Loucy (cell line): Measurements from ENCODE around the gene DCPS.
A peak's percentile ranks its signal among the peaks of the same experiment; 100 is the strongest.
"Not testable (repeated sequence)": the region's sequence is repeated elsewhere in the genome, so short reads cannot be mapped to it uniquely, and the experiment has no call there.

Source experiments
- H2AFZ ChIP-seq: fragments of 200-600 bp; sonication (generic); 2 replicates; pipeline ENCODE4 v1.6.0; 2016; ENCODE audit warnings: antibody characterized with exemption, mild to moderate bottlenecking, low read length, moderate library complexity
- H3F3A ChIP-seq: fragments of 200-600 bp; 2 replicates; pipeline ENCODE4 v1.6.0; 2016; ENCODE audit warnings: antibody characterized with exemption, low read depth, mild to moderate bottlenecking
- H3K27me3 ChIP-seq: fragments of 200-600 bp; sonication (generic); 2 replicates; pipeline ENCODE4 v1.6.1; 2014; ENCODE audit warnings: low read length, mild to moderate bottlenecking; ENCODE audit not compliant: insufficient read depth, poor library complexity, severe bottlenecking
- H3K36me3 ChIP-seq: fragments of 200-600 bp; sonication (generic); 2 replicates; pipeline ENCODE4 v1.6.1; 2016; ENCODE audit warnings: low read length; ENCODE audit not compliant: insufficient read depth
- H3K4me1 ChIP-seq: fragments of 200-600 bp; sonication (generic); 2 replicates; pipeline ENCODE4 v1.5.1; 2014; ENCODE audit warnings: low read length, mild to moderate bottlenecking; ENCODE audit not compliant: insufficient read depth, poor library complexity, severe bottlenecking
- H3K4me2 ChIP-seq: fragments of 200-600 bp; sonication (generic); 2 replicates; pipeline ENCODE4 v1.6.0; 2014; ENCODE audit warnings: antibody characterized with exemption, low read length, low read depth, mild to moderate bottlenecking; ENCODE audit not compliant: poor library complexity, severe bottlenecking
- H3K4me3 ChIP-seq: fragments of 200-600 bp; sonication (generic); 2 replicates; pipeline ENCODE4 v1.5.1; 2014; ENCODE audit warnings: low read length, mild to moderate bottlenecking, mixed read lengths; ENCODE audit not compliant: poor library complexity, severe bottlenecking
- H3K79me2 ChIP-seq: fragments of 200-600 bp; sonication (generic); 2 replicates; pipeline ENCODE4 v1.6.1; 2014; ENCODE audit warnings: low read length; ENCODE audit not compliant: insufficient read depth
- H3K9ac ChIP-seq: fragments of 200-600 bp; sonication (generic); 2 replicates; pipeline ENCODE4 v1.6.0; 2014; ENCODE audit warnings: mild to moderate bottlenecking, low read depth, low read length, moderate library complexity; ENCODE audit not compliant: poor library complexity, severe bottlenecking
- H3K9me2 ChIP-seq: fragments of 200-600 bp; sonication (generic); replicated peaks from 2 replicates; pipeline ENCODE4 v1.6.1; 2016; ENCODE audit warnings: low read depth, low read length, mixed read lengths
- H3K9me3 ChIP-seq: fragments of 200-600 bp; sonication (generic); 2 replicates; pipeline ENCODE4 v1.6.1; 2014; ENCODE audit warnings: mild to moderate bottlenecking, antibody characterized with exemption, low read length, low read depth; ENCODE audit not compliant: insufficient read depth
- H4K20me1 ChIP-seq: fragments of 200-600 bp; sonication (generic); 2 replicates; pipeline ENCODE4 v1.6.0; 2014; ENCODE audit warnings: antibody characterized with exemption, low read length, mild to moderate bottlenecking; ENCODE audit not compliant: insufficient read depth, poor library complexity, severe bottlenecking
- EZH2phosphoT487 ChIP-seq: fragments of 200-600 bp; IDR thresholded peaks from 2 replicates; pipeline ENCODE4 v1.6.1; 2018; ENCODE audit warnings: antibody characterized with exemption, mild to moderate bottlenecking, moderate library complexity, borderline replicate concordance
- TF ChIP-seq, protein P1 (sequence below): fragments of 200-600 bp; sonication (generic); conservative IDR thresholded peaks from 2 replicates; pipeline ENCODE4 v1.5.1; 2014; ENCODE audit warnings: mild to moderate bottlenecking, antibody characterized with exemption, low read length

DCPS gene

DNA sequence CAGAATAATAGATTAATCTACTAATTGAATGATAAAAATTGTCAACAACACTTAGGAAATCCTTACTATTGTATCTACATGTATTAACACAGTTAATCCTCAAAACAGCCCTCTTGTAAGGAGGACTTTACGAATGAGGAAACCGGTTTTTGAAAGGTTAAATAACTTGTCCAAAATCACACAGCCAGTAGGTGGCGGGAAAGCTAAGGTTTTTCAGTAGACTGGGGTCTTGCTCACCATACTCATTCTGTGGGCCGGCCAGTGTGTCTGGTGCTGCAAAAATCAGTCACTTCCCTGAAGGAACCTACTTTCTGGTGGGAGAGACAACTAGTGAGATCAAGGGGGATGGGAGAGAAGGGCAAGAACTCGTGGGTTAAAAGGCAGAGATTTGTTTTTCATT is 3.8 kb downstream of the DCPS start:
- Histone ChIP-seq H3F3A (no peaks in the 10 kb centered on the region), H2AFZ (no peak overlapping the region), H3K4me1 (peaks cover 49% of the 10 kb centered on the region), H3K9me3 (no peaks in the 10 kb centered on the region), H4K20me1 (no peaks in the 10 kb centered on the region), H3K4me2 (peak overlapping the region; percentile 68), H3K4me3 (peak overlapping the region; percentile 50), H3K36me3 (no peaks in the 10 kb centered on the region), H3K9me2 (no peaks in the 10 kb centered on the region), H3K27me3 (no peaks in the 10 kb centered on the region), H3K9ac (peak overlapping the region; percentile 35), H3K79me2 (peaks cover 51% of the 10 kb centered on the region)
- TF ChIP-seq, protein P1, sequence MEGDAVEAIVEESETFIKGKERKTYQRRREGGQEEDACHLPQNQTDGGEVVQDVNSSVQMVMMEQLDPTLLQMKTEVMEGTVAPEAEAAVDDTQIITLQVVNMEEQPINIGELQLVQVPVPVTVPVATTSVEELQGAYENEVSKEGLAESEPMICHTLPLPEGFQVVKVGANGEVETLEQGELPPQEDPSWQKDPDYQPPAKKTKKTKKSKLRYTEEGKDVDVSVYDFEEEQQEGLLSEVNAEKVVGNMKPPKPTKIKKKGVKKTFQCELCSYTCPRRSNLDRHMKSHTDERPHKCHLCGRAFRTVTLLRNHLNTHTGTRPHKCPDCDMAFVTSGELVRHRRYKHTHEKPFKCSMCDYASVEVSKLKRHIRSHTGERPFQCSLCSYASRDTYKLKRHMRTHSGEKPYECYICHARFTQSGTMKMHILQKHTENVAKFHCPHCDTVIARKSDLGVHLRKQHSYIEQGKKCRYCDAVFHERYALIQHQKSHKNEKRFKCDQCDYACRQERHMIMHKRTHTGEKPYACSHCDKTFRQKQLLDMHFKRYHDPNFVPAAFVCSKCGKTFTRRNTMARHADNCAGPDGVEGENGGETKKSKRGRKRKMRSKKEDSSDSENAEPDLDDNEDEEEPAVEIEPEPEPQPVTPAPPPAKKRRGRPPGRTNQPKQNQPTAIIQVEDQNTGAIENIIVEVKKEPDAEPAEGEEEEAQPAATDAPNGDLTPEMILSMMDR, result peak; percentile 71
- TF ChIP-seq EZH2phosphoT487, result no peak

DNA sequence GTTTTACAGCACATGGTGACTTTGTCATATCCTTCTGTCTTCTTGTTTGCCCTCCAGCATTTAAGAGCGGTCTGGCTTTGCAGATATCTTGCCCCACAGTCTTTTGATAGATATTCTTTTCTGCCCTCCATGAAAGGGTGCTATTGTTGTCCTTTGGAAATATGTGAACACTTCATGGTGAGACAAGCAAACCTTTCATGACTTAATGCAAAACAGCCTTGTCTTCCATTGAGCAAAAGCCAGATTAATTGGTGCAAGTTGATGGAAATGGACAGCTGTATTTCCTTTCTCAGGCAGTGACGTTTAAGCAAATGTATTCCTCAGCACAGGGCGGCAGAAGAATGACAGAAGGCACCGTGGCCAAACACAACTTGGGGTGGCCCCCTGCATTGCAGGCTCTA is 4.4 kb downstream of the DCPS start:
- no peak overlapping the region for H2AFZ ChIP-seq
- no peaks in the 10 kb centered on the region for H3K27me3 ChIP-seq
- TF ChIP-seq EZH2phosphoT487, result no peak
- TF ChIP-seq, protein P1, result no peak
- H3K4me1 ChIP-seq, result peaks cover 49% of the 10 kb centered on the region
- no peaks in the 10 kb centered on the region for H3K9me3 ChIP-seq
- peaks cover 50% of the 10 kb centered on the region for H3K79me2 ChIP-seq
- no peaks in the 10 kb centered on the region for H4K20me1 ChIP-seq
- no peaks in the 10 kb centered on the region for H3K36me3 ChIP-seq
- H3F3A ChIP-seq, result no peaks in the 10 kb centered on the region
- H3K4me2 ChIP-seq, result peak overlapping the region; percentile 68
- H3K4me3 ChIP-seq, result peak overlapping the region; percentile 50
- H3K9ac ChIP-seq, result peak overlapping the region; percentile 35
- H3K9me2 ChIP-seq, result no peaks in the 10 kb centered on the region

DNA sequence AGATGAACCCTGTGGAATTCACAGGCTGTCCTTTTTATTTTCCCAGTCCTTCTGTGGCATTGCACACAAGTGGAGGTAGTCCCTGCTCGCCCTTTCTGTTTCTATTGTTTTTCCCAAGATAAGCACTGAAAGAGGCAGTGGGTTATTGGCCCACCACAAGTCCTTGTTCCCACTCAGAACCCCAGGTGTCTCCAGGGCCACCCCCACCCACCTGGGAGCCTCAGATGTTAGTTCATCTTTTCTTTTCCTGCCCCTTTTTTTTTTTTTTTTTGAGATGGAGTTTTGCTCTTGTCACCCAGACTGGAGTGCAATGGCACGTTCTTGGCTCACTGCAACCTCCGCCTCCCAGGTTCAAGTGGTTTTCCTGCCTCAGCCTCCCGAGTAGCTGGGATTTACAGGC is 4.9 kb downstream of the DCPS start:
- H3K9me2 ChIP-seq, H3K9ac ChIP-seq, H4K20me1 ChIP-seq, H3K27me3 ChIP-seq, H3K4me3 ChIP-seq, H2AFZ ChIP-seq, H3F3A ChIP-seq, H3K36me3 ChIP-seq, H3K9me3 ChIP-seq, H3K4me2 ChIP-seq: not testable (repeated sequence)
- Histone ChIP-seq H3K79me2 (peaks cover 51% of the 10 kb centered on the region), H3K4me1 (peaks cover 48% of the 10 kb centered on the region)

DNA sequence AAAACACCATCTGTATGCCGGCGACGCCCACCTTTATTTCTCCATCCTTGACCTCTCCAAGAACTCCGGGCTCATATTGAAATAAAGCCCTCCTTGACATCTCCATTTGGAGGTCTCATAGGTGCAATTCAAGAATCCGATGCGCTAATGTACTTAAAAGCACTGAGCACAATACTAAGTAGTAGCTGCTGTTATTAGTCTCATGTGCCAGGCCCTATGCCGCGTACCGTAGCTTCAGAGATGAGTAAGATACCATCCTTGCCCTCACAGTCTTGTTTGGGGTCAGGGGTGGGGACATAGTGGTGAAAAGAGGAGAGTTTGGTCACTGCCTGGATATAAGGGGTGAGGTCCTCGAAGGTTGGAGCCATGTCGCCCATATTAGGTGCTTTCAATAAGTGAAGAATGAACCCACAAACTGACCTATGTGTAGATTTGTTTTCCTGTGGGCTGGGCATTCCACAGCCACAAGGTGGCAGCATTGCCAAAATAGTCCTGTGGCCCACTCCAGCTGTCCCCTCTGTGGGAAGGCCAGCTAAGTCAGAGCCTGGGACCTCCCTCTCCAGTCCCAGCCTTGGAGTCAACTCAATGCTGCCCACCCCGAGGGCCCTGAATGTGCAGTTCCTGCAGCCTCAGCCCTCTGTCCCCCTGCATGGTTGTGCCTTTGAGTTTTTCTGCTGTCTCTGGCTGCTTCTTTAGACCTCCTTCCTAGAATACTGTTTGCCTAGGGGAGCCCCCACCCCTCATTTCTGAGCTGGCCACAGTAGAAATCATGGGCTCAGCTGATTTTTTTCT is 6.5 kb downstream of the DCPS start:
- H4K20me1 ChIP-seq, result no peaks in the 10 kb centered on the region
- no peaks in the 10 kb centered on the region for H3K36me3 ChIP-seq
- H3K9ac ChIP-seq, result peak overlapping the region; percentile 28
- no peaks in the 10 kb centered on the region for H3K9me2 ChIP-seq
- no peak for TF ChIP-seq EZH2phosphoT487
- TF ChIP-seq, protein P1, result peak; percentile 98
- peaks cover 43% of the 10 kb centered on the region for H3K4me1 ChIP-seq
- no peaks in the 10 kb centered on the region for H3F3A ChIP-seq
- H3K27me3 ChIP-seq, result no peaks in the 10 kb centered on the region
- H3K9me3 ChIP-seq, result no peaks in the 10 kb centered on the region
- H2AFZ ChIP-seq, result no peak overlapping the region
- H3K4me3 ChIP-seq, result peak overlapping the region; percentile 26
- peaks cover 50% of the 10 kb centered on the region for H3K79me2 ChIP-seq
- peak overlapping the region; percentile 33 for H3K4me2 ChIP-seq
